Gastrocnemius medialis (tissue), 4 donors: Measurements from ENCODE around the gene TENT5C.

Experiments
- POLR2A ChIP-seq, 2 donors: fragments of 450-650 bp; IDR thresholded peaks; one replicate each; pipeline ENCODE4 v1.6.1; 2017; ENCODE audit warnings: antibody characterized with exemption in 2 of 2, mild to moderate bottlenecking in 2 of 2, moderate library complexity in 2 of 2
- TF ChIP-seq, protein P1 (sequence below), 5 experiments: fragments of 450-650 bp in 3 of 5; fragments of 200-600 bp in 2 of 5; sonication (generic) in 2 of 5; IDR thresholded peaks in 4 of 5; conservative IDR thresholded peaks in 1 of 5; 1 replicate in 4 of 5; 2 replicates in 1 of 5; pipeline ENCODE4 v1.5.1; 2016 to 2019; ENCODE audit warnings: antibody characterized with exemption in 5 of 5, mild to moderate bottlenecking in 3 of 5, moderate library complexity in 3 of 5

DNA sequence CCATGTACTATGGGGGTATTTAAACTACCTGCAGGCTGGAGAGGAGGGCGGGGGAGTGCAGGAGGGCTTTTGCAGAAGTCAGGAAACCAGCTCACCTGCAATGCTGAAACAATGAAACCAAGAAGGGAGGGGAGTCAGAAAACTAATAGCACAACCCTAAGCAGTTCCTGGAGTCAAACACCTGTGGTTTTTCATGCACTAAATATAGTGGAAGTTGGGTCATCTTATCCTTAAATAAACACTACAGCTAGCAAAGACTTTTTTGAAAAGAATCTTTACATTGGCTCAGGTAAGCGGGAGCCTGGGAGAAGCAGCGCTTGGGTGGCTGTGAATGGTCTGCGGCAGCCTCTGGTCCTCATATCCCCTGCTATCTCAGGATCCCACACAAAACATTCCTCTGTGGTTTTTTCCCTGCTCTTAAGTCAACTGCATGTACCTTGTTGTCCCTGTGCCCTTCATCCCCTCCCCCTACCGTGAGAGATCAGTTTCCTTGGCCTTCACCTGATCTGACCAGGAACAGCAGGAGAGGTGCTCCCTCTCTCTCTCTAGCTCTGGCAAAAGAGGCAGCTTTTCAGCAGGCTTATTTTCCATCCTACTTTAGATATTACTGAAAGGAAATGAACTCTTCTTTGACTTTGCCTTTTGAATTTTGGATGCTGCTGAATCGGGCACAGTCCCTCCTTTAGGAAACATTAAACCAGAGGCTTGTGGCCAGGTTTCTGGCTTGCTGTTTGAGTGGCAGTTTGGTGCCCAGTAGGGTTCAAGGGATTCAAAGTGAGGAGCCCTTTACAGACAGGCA, 26.6 kb downstream of the TENT5C start:
- TF ChIP-seq, protein P1, sequence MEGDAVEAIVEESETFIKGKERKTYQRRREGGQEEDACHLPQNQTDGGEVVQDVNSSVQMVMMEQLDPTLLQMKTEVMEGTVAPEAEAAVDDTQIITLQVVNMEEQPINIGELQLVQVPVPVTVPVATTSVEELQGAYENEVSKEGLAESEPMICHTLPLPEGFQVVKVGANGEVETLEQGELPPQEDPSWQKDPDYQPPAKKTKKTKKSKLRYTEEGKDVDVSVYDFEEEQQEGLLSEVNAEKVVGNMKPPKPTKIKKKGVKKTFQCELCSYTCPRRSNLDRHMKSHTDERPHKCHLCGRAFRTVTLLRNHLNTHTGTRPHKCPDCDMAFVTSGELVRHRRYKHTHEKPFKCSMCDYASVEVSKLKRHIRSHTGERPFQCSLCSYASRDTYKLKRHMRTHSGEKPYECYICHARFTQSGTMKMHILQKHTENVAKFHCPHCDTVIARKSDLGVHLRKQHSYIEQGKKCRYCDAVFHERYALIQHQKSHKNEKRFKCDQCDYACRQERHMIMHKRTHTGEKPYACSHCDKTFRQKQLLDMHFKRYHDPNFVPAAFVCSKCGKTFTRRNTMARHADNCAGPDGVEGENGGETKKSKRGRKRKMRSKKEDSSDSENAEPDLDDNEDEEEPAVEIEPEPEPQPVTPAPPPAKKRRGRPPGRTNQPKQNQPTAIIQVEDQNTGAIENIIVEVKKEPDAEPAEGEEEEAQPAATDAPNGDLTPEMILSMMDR (IDR thresholded peaks at IDR 0.05 in 4 of 5, conservative IDR thresholded peaks at IDR 0.05 in 1 of 5) = no peak
- TF ChIP-seq POLR2A (IDR thresholded peaks at IDR 0.05) = no peak
